PC-9 (cell line): ENCODE results near the gene TBX15. TPM values are rescaled to one million over a fixed set of nuclear protein-coding genes. Genes with fewer than 3 reads are reported as not detected.

ENCODE experiments used
- BruUV-seq: library from RNA; stranded (reverse); fragments of 400-500 nt; replicated peaks from 2 replicates; lab custom pipeline; 2021; lab: Mats Ljungman, UMichigan
- CTCF ChIA-PET: fragments of 300-600 bp; sonication (Branson Sonifier 250); formaldehyde crosslinking; loops from one replicate; lab custom pipeline; 2022; ENCODE audit warnings: antibody characterized with exemption; lab: Charles Lee
- POLR2A ChIA-PET: fragments of 300-600 bp; sonication (Branson Sonifier 250); formaldehyde crosslinking; loops from one replicate; lab custom pipeline; 2022; ENCODE audit warnings: antibody characterized with exemption; ENCODE audit not compliant: unreplicated experiment; lab: Charles Lee
- DNase-seq, 2 experiments: peaks; one replicate each; pipeline versions ENCODE4 v3.0.0 to v3.0.0-alpha.2; 2015 to 2022; ENCODE audit warnings: mixed read lengths in 1 of 2
- H2AFZ ChIP-seq: fragments of 200-600 bp; sonication (generic); 2 replicates; pipeline ENCODE4 v1.8.1; 2017; ENCODE audit warnings: antibody characterized with exemption
- H3F3A ChIP-seq: fragments of 200-600 bp; sonication (generic); 2 replicates; pipeline ENCODE4 v1.8.1; 2017; ENCODE audit warnings: antibody characterized with exemption, mild to moderate bottlenecking, low read depth; ENCODE audit not compliant: insufficient read depth
- H3K27ac ChIP-seq: fragments of 200-600 bp; sonication (generic); 2 replicates; pipeline ENCODE4 v1.6.1; 2016; ENCODE audit warnings: mixed run types
- H3K27me3 ChIP-seq: fragments of 200-600 bp; sonication (generic); 2 replicates; pipeline ENCODE4 v1.6.1; 2016; ENCODE audit warnings: low read depth, mixed run types; ENCODE audit not compliant: insufficient read depth
- H3K36me3 ChIP-seq: fragments of 200-600 bp; sonication (generic); 2 replicates; pipeline ENCODE4 v1.6.1; 2016; ENCODE audit warnings: low read depth, mixed run types
- H3K4me1 ChIP-seq: fragments of 200-600 bp; sonication (generic); replicated peaks from 2 replicates; pipeline ENCODE4 v1.6.1; 2016; ENCODE audit warnings: mixed run types; ENCODE audit not compliant: insufficient read depth
- H3K4me2 ChIP-seq: fragments of 200-600 bp; sonication (generic); 2 replicates; pipeline ENCODE4 v1.6.1; 2017; ENCODE audit warnings: mixed run types
- H3K4me3 ChIP-seq: fragments of 200-600 bp; sonication (generic); 2 replicates; pipeline ENCODE4 v1.6.1; 2016; ENCODE audit warnings: mixed run types
- H3K79me2 ChIP-seq: fragments of 200-600 bp; sonication (generic); 2 replicates; pipeline ENCODE4 v1.6.1; 2017; ENCODE audit warnings: low read depth, mixed run types
- H3K9me2 ChIP-seq: fragments of 200-600 bp; sonication (generic); 2 replicates; pipeline ENCODE4 v1.8.1; 2017; ENCODE audit warnings: mild to moderate bottlenecking; ENCODE audit not compliant: insufficient read depth
- H3K9me3 ChIP-seq: fragments of 200-600 bp; sonication (generic); 2 replicates; pipeline ENCODE4 v1.8.1; 2016; ENCODE audit warnings: low read depth; ENCODE audit not compliant: insufficient read depth
- H4K20me1 ChIP-seq: fragments of 200-600 bp; sonication (generic); 2 replicates; pipeline ENCODE4 v1.8.1; 2017; ENCODE audit not compliant: insufficient read depth
- CTCF ChIP-seq: fragments of 200-600 bp; sonication (generic); conservative IDR thresholded peaks from 2 replicates; pipeline ENCODE4 v1.6.1; 2017; ENCODE audit warnings: mixed run types, antibody characterized with exemption, mild to moderate bottlenecking, moderate library complexity
- EZH2 ChIP-seq: fragments of 200-600 bp; sonication (generic); IDR thresholded peaks from 2 replicates; pipeline ENCODE4 v1.8.0; 2017; ENCODE audit warnings: antibody characterized with exemption, low read depth
- intact Hi-C: fragments of 100-400 bp; cut with micrococcal nuclease; formaldehyde crosslinking; loops from one replicate; pipeline ENCODE4 v1.10.0; 2022; ENCODE audit not compliant: unreplicated experiment
- total RNA-seq: library from RNA; stranded (reverse); gene quantifications from 2 replicates; pipeline ENCODE4 v1.2.3, GENCODE V29; 2021

TBX15 gene
- total RNA-seq, 1 experiment from 2014 or later, result not detected

- H3K4me2 ChIP-seq, result no peak overlapping the region
- POLR2A ChIA-PET, result no interaction called here
Observed at GRCh38 chr1:118987468-118988185, 516 bp downstream of the TBX15 start.

GRCh38 chr1:118986555-118987467 is 1.3 kb downstream of the TBX15 start:
- peaks cover 57% of the 10 kb centered on the region for H3K27me3 ChIP-seq
- H3K9me3 ChIP-seq, result no peaks in the 10 kb centered on the region
- H3K27ac ChIP-seq, result no peak overlapping the region
- H4K20me1 ChIP-seq, result no peaks in the 10 kb centered on the region
- no peaks in the 10 kb centered on the region for H3K79me2 ChIP-seq
- intact Hi-C loops, result no loop called here
- ChIA-PET POLR2A (no interaction called here), CTCF (no interaction called here)
- no peaks in the 10 kb centered on the region for H3K36me3 ChIP-seq
- no peaks in the 10 kb centered on the region for H3K4me1 ChIP-seq
- TF ChIP-seq CTCF (no peak), EZH2 (no peak)
- no peak for DNase-seq
- H3K4me3 ChIP-seq, result no peak overlapping the region
- no peak overlapping the region for H2AFZ ChIP-seq
- H3F3A ChIP-seq, result no peaks in the 10 kb centered on the region
- H3K9me2 ChIP-seq, result no peaks in the 10 kb centered on the region
- BruUV-seq, result no TSS peak
- no peak overlapping the region for H3K4me2 ChIP-seq

More at GRCh38 chr1:118987468-118988185, 516 bp downstream of the TBX15 start:
- H2AFZ ChIP-seq, result no peak overlapping the region
- intact Hi-C loops, result no loop called here
- no peak for DNase-seq
- no peaks in the 10 kb centered on the region for H3K36me3 ChIP-seq
- peaks cover 57% of the 10 kb centered on the region for H3K27me3 ChIP-seq
- no peaks in the 10 kb centered on the region for H4K20me1 ChIP-seq
- no peak overlapping the region for H3K27ac ChIP-seq
- CTCF ChIA-PET, result no interaction called here
- H3K79me2 ChIP-seq, result no peaks in the 10 kb centered on the region
- H3K9me2 ChIP-seq, result no peaks in the 10 kb centered on the region
- H3F3A ChIP-seq, result no peaks in the 10 kb centered on the region
- no peaks in the 10 kb centered on the region for H3K4me1 ChIP-seq
- no peak overlapping the region for H3K4me3 ChIP-seq
- H3K9me3 ChIP-seq, result no peaks in the 10 kb centered on the region
- TF ChIP-seq CTCF, result no peak
- no peak for TF ChIP-seq EZH2
- no TSS peak for BruUV-seq

- H3K4me2 ChIP-seq, result no peak overlapping the region
- no peaks in the 10 kb centered on the region for H3K79me2 ChIP-seq
- no TSS peak for BruUV-seq
- ChIA-PET POLR2A (no interaction called here), CTCF (interaction anchor here (0.6 kb wide), 1 partner anchor 23 kb away, joined by 5 read pairs; no protein-coding TSS in a partner anchor)
- H3K27ac ChIP-seq, result no peak overlapping the region
- no peak for TF ChIP-seq CTCF
- no peak for TF ChIP-seq EZH2
- H2AFZ ChIP-seq, result no peak overlapping the region
- H4K20me1 ChIP-seq, result no peaks in the 10 kb centered on the region
- no peaks in the 10 kb centered on the region for H3K9me3 ChIP-seq
- no peaks in the 10 kb centered on the region for H3K4me1 ChIP-seq
- no peaks in the 10 kb centered on the region for H3K36me3 ChIP-seq
- H3K9me2 ChIP-seq, result no peaks in the 10 kb centered on the region
- peaks cover 50% of the 10 kb centered on the region for H3K27me3 ChIP-seq
- no peak for DNase-seq
- no peaks in the 10 kb centered on the region for H3F3A ChIP-seq
- H3K4me3 ChIP-seq, result no peak overlapping the region
- intact Hi-C loops, result no loop called here
Observed at GRCh38 chr1:118985640-118986554, 2.2 kb downstream of the TBX15 start.
